GM10266 (cell line): ENCODE results near the gene PTPN3.

ENCODE experiments used
- DNase-seq: peaks from one replicate; pipeline ENCODE4 v3.0.0; 2012; ENCODE audit errors: extremely low spot score
- CTCF ChIP-seq: IDR thresholded peaks from 2 replicates; pipeline ENCODE4 v1.5.1; 2012; ENCODE audit warnings: mild to moderate bottlenecking, low read depth; ENCODE audit not compliant: control insufficient read depth, insufficient read depth; ENCODE audit errors: missing control alignments

PTPN3 gene

GRCh38 chr9:109479822-109480221 is 18.3 kb downstream of the PTPN3 start:
- DNase-seq, result no peak
- TF ChIP-seq CTCF, result no peak

- TF ChIP-seq CTCF, result no peak
- DNase-seq, result no peak
These were observed 19.3 kb downstream of the PTPN3 start for GRCh38 chr9:109478665-109479380.

DNA sequence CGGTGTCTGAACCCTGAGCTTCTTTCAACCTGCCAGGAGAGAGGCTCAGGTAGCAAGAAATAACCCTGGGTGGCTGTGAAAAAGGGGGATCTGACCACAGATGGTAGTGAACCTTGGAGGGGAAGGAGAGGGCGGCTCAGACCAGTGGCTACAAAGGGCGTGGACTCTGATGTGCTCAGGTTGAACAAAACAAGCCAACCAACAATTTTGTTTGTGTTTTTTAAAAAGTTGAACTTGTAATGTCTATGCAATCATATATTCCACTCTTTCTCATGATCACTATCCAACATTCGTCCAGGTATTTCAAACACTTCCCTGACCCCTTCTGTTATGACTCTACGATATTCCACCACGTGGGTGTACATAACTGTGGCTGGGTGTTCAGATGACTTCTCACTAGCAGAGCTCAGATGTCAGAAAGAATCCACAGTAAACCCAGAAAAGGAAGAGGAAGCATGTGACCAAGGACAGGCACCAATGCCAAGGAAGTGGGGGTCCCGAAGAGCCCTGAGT is 20.0 kb downstream of the PTPN3 start:
- DNase-seq, result no peak
- no peak for TF ChIP-seq CTCF

DNA sequence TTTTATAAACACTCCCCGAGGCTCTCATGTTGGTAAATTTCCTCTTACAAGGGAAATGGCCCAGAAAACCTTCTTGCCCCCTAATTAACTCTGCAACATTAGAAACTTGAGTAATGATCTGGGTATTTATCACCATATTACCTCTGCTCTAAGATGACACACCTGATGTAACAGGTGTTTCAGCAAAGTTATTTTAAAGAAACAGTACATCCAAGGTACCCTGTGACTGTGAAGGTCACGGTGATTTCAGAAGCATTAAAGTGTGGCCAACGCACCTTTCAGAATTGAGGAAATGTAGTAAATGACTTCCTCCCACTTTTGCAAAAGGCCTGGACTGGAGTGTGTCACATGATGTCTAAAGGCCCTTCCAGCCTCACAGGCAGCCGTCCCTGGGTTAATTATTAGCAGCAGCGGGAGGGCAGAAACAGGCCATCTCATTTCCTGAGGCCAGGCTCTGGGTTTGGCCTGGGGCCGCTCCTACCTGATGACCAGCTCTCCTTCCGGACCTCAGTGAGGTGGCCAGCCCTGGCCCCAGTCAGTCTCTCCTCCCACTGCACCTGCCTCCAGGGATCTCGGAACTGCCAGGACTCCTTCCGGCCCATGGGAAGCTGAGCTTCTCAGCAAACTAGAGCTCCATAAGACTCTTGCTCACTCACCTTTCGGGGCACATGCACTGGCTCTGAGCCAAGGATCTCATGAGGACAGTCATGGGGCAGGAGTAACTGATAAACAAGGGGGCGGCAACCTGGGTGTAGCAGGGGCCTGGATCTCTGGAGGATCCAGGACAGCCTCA is 20.7 kb downstream of the PTPN3 start:
- no peak for DNase-seq
- no peak for TF ChIP-seq CTCF

DNA sequence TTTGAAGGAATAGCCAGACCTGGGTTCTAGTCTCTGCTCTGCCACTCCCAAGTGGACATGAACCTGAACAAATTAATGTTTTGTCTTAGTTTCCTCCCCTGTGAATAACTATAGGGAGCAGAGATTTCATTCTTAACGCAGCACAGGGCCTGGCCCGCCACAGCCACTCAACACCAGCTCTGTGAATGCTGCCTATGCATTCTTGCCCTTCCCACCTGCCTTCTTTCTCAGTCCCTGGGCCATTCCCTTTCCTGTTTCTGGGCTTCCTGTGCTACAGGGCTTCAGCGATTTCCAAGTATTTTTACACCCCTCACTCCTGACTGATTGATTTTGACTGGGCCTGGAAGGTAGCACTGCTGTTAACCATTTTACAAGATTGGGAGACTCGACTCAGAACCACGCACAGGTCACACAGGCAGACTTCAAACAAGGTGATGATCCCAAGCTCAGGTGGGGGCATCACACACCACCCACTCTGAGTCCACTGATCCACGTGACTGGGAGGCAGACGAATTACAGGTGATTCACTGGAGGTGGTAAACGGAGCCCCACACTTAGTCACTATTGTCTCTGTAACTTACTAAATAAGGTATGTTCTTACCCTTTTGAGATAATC is 21.4 kb downstream of the PTPN3 start:
- TF ChIP-seq CTCF, result no peak
- no peak for DNase-seq

DNA sequence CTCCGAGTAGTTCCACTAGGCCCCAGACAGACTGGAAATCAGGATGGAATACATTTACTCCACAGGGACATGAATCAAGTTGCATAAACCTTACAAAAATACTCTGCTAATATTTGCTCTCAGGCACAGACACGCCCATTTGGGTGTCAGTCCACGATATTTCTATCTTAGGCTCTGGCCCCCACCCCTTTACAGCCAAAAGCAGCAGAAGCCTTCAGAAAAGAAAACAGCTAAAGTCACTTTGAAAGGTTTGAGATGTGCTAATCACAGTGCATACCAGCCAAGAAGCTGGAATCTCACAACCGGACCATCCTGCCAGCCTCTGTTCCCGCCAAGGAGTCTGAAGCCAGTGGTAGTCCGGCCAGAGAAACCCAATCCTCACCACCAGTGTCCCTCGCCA is 22.6 kb downstream of the PTPN3 start:
- no peak for TF ChIP-seq CTCF
- DNase-seq, result no peak
